Subcutaneous abdominal adipose tissue (tissue), 5 donors: ENCODE data around the gene CDKN1A.

ENCODE experiments used
- H3K27ac ChIP-seq: one replicate; pipeline ENCODE4 v1.7.0; 2013; ENCODE audit warnings: low read depth, mild to moderate bottlenecking, inconsistent platforms, low read length, moderate library complexity
- H3K27me3 ChIP-seq, 5 donors: one replicate each; pipeline ENCODE4 v1.7.0; 2013; ENCODE audit warnings: low read length in 5 of 5, inconsistent platforms in 1 of 5; ENCODE audit not compliant: control insufficient read depth in 5 of 5, insufficient read depth in 4 of 5
- H3K36me3 ChIP-seq, 5 donors: one replicate each; pipeline ENCODE4 v1.7.0; 2013; ENCODE audit warnings: low read length in 5 of 5; ENCODE audit not compliant: control insufficient read depth in 5 of 5, insufficient read depth in 5 of 5
- H3K4me1 ChIP-seq, 5 donors: one replicate each; pipeline ENCODE4 v1.7.0; 2013; ENCODE audit warnings: low read length in 5 of 5, mild to moderate bottlenecking in 3 of 5, moderate library complexity in 1 of 5; ENCODE audit not compliant: control insufficient read depth in 5 of 5, insufficient read depth in 5 of 5
- H3K4me3 ChIP-seq, 5 donors: one replicate each; pipeline ENCODE4 v1.7.0; 2013; ENCODE audit warnings: low read length in 5 of 5, low read depth in 1 of 5
- H3K9ac ChIP-seq, 5 donors: one replicate each; pipeline ENCODE4 v1.7.0; 2013; ENCODE audit warnings: low read length in 5 of 5, mild to moderate bottlenecking in 4 of 5, moderate library complexity in 3 of 5
- H3K9me3 ChIP-seq, 5 donors: one replicate each; pipeline ENCODE4 v1.7.0; 2013; ENCODE audit warnings: low read length in 5 of 5; ENCODE audit not compliant: control insufficient read depth in 5 of 5
- donor health status: healthy.
- donor health status: healthy.
- donor health status: healthy.
- donor health status: healthy.
- donor health status: healthy.

The CDKN1A gene

DNA sequence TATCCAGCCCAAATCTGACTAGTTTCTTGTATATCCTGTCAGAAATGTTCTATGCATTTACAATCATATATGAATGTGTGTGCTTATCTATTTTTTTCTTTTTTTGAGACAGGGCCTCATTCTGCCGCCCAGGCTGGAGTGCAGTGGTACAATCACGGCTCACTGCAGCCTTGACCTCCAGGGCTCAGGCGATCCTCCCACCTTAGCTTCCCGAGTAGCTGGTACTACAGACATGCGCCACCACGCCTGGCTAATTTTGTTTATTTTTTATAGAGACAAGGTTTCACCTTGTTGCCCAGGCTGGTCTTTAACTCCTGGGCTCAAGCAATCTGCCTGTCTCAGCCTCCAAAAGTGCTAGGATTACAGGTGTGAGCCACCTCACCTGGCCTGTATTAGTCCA lies 16.1 kb downstream of the CDKN1A start:
- Histone ChIP-seq H3K4me1 (peaks cover 0 to 5% (median 0%) of the 10 kb centered on the region in 5 donors), H3K27ac (no peak overlapping the region), H3K9me3 (no peaks in the 10 kb centered on the region), H3K4me3 (no peak overlapping the region), H3K27me3 (no peaks in the 10 kb centered on the region), H3K9ac (no peak overlapping the region), H3K36me3 (no peaks in the 10 kb centered on the region)

DNA sequence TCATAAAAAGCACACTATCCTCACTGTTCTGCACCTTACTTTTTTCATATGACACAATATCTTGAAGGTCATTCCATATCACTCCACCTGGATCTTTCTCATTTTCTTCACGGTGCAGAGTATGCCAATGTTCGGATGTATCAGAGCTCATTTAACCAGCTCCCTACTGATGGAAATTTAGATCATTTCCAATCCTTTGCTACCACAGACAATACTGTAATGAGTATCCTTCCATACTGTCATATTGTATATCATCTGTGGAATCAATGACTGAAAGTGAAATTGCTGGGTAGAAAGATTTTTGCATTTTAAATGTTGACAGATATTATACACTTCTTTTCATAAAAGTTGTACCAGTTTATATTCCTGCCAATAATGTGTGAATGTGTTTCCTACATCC lies 16.9 kb downstream of the CDKN1A start:
- Histone ChIP-seq H3K9ac (no peak overlapping the region), H3K27ac (no peak overlapping the region), H3K4me1 (peaks cover 0 to 5% (median 0%) of the 10 kb centered on the region in 5 donors), H3K36me3 (no peaks in the 10 kb centered on the region), H3K4me3 (no peak overlapping the region), H3K9me3 (no peaks in the 10 kb centered on the region), H3K27me3 (no peaks in the 10 kb centered on the region)

DNA sequence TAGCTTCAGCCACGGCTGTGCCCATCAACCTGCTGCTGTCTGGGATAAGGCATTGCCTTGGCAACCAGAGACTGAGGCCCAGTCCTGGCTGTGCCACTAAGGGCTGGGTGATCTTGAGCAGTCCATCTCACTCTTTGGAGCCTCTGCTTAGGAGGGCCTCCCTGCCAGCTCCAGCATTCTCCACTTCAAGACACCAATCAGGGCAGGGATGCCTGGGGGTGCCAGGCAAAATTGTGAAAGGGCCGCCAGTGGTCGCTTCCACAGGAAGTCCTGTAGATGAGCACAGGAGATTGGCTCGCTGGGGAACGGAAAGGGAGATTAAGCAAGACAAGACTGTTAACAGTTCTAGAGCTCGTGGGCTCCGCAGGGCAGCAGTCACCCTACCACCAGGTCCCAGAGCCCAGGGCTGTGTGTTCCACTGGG lies 19.0 kb downstream of the CDKN1A start, which contains the start of gene RAB44:
Gene RAB44, plus strand, starts transcription at position 346 of the 423 bp plus-strand sequence. CDS start 6,410 bp downstream, outside the sequence.
- H3K27me3 ChIP-seq = peaks cover 0 to 3% (median 0%) of the 10 kb centered on the region in 5 donors
- H3K9me3 ChIP-seq = no peaks in the 10 kb centered on the region
- H3K4me1 ChIP-seq = peaks cover 0 to 8% (median 5%) of the 10 kb centered on the region in 5 donors
- no peaks in the 10 kb centered on the region for H3K36me3 ChIP-seq
- no peak within 1 kb of the TSS for H3K9ac ChIP-seq
- no peak within 1 kb of the TSS for H3K4me3 ChIP-seq
- no peak within 1 kb of the TSS for H3K27ac ChIP-seq

DNA sequence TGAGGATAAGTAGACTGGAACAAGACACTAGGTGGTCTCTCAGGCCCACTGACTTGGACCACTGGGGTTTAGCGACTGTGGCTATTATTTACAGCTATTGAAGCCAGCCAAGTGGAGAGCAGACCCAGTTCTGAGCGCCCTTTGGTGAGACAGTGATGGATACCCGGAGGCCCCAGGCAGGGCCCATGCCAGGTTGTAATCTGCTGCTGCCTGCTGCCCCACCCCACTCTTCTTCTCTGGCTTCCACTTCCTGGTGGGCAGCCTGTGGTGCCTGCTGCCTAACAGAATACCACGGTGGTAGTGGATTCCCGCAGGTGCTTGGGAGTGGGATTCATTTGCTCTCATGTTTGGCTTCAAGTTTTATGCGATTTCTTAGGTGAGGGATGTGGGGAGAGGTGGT lies 19.7 kb downstream of the CDKN1A start:
- no peak overlapping the region for H3K4me3 ChIP-seq

DNA sequence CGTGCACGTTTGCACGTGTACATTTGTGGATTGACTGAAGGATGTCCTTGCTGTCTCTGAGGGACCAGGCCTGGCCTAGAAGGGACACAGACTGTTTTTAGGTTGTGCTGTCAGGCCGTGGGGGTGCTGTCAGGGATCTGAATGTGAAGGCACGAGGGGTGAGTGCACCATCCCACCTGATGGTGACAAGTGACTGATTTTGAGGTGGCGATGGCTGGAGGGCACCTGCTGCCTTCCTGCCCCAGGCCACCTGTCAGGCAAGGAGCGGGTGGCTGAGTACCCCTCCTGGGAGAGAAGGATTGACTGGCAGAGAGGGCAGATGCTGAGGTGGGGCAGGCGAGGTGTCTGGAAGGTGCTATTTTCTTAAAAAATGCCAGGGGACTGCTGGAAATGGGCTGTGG lies 20.4 kb downstream of the CDKN1A start:
- Histone ChIP-seq H3K4me3 (no peak overlapping the region), H3K27ac (no peak overlapping the region), H3K9me3 (no peaks in the 10 kb centered on the region), H3K27me3 (peaks cover 0 to 3% (median 2%) of the 10 kb centered on the region in 5 donors), H3K4me1 (peaks cover 0 to 5% (median 3%) of the 10 kb centered on the region in 5 donors), H3K9ac (no peak overlapping the region), H3K36me3 (no peaks in the 10 kb centered on the region)

More for the DNA sequence above, 19.7 kb downstream of the CDKN1A start:
- Histone ChIP-seq H3K27me3 (peaks cover 0 to 3% (median 0%) of the 10 kb centered on the region in 5 donors), H3K9ac (no peak overlapping the region), H3K27ac (no peak overlapping the region), H3K9me3 (no peaks in the 10 kb centered on the region), H3K4me1 (peaks cover 0 to 5% (median 3%) of the 10 kb centered on the region in 5 donors), H3K36me3 (no peaks in the 10 kb centered on the region)

DNA sequence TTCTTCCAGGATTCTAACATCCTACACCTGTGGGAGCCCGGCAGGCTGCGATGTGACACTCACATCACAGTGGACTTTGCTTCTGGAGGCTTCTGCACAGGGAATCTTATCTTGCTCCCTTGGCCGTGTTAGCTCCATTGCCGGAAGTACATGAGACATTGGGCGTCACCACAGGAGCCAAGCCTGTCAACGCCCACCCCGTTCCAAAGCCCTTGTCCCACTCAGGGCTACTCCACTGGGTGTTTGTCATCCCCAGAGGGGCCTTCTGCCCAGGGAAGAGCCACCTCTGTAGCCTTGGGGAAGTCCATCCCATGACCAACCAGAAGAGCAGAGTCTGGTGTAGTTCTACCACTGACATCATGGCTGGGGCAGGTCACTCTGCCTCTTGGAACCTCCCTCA lies 20.8 kb downstream of the CDKN1A start:
- Histone ChIP-seq H3K4me1 (peaks cover 0 to 5% (median 3%) of the 10 kb centered on the region in 5 donors), H3K9me3 (no peaks in the 10 kb centered on the region), H3K36me3 (no peaks in the 10 kb centered on the region), H3K9ac (no peak overlapping the region), H3K27me3 (peaks cover 0 to 3% (median 2%) of the 10 kb centered on the region in 5 donors), H3K4me3 (no peak overlapping the region), H3K27ac (no peak overlapping the region)

DNA sequence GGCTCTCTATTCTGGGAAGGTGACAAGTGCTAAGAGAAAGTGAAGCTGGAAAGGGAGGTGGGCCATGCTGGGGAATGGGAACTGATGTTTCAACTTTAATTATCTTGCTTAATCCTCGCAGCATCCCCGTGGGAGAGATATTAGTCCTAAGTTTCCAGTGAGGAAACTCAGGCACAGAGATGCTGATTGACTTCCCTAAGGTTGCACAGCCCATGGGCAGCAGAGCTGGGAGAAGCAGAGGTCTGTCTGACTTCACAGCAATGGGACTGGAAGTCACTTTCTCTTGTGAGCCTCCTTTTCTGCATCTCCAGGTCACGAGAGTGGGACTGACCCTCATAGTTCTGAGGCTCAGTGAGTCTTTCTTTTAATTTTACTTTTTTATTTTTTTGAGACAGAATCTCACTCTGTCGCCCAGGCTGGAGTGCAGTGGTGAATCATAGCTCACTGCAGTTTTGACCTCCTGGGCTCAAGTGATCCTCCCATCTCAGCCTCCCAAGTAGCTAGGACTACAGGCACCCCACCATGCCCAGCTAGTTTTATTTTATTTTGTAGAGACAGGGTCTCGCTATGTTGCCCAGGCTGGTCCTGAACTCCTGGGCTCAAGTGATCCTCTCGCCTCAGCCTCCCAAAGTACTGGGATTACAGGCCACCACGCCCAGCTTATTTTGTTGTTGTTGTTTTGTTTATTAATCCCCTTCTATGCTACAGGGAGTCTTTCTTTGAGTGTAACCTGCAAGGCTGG lies 21.7 kb downstream of the CDKN1A start:
- H3K4me1 ChIP-seq = peaks cover 0 to 5% (median 3%) of the 10 kb centered on the region in 5 donors
- no peak overlapping the region for H3K9ac ChIP-seq
- no peaks in the 10 kb centered on the region for H3K9me3 ChIP-seq
- no peak overlapping the region for H3K27ac ChIP-seq
- no peaks in the 10 kb centered on the region for H3K36me3 ChIP-seq
- H3K27me3 ChIP-seq = peaks cover 0 to 3% (median 2%) of the 10 kb centered on the region in 5 donors
- H3K4me3 ChIP-seq = no peak overlapping the region

DNA sequence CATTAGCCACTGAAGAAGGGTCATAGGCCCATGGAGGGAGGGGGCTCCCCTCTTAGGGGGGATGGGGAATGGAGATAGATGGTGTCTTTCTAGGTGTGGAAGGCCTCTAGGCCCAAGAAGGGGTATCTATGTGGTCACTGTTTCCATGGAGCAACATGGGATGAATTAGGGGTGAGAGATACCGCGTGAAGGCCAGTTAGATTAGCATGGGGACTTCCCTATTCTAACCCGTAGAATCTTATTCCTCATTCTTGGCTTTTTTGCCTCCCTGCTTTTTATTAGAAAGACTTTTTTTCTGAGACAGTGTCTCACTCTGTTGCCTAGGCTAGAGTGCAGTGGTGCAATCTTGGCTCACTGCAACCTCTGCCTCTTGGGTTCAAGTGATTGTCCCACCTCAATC lies 22.3 kb downstream of the CDKN1A start:
- Histone ChIP-seq H3K27me3 (peaks cover 0 to 3% (median 2%) of the 10 kb centered on the region in 5 donors), H3K4me1 (peaks cover 0 to 5% (median 3%) of the 10 kb centered on the region in 5 donors), H3K9me3 (no peaks in the 10 kb centered on the region), H3K4me3 (no peak overlapping the region), H3K27ac (no peak overlapping the region), H3K9ac (no peak overlapping the region), H3K36me3 (no peaks in the 10 kb centered on the region)

DNA sequence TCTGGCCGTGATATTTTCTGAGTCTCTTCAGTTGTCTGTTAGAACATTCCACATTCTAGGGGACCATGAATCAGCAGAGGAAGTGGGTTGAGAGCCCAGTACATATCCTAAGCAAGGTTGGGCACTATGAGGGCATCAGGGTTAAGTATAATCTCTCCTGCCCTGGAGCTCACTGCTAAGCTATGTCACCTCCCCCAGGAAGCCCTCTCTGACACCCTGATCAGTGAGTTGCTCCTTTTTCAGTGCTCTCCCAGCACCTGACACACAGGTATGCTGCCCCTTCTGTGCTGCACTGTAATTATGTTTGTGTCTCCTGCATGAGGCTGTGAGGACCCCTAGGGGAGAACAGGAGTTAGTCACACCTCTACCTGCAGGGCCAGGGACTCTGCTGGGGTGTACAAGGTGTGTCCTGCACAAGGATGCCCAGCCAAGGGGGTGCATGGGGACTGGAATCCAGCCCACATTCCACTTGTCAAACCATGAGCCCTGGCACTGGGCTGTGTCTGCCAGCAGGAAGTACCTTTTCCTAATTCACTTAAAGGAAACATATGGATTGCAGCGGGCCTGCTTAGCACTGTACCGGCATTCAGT lies 23.0 kb downstream of the CDKN1A start:
- H3K4me1 ChIP-seq = peaks cover 0 to 5% (median 3%) of the 10 kb centered on the region in 5 donors
- H3K9ac ChIP-seq = no peak overlapping the region
- peaks cover 0 to 3% (median 2%) of the 10 kb centered on the region in 5 donors for H3K27me3 ChIP-seq
- H3K4me3 ChIP-seq = no peak overlapping the region
- no peaks in the 10 kb centered on the region for H3K36me3 ChIP-seq
- H3K9me3 ChIP-seq = no peaks in the 10 kb centered on the region
- no peak overlapping the region for H3K27ac ChIP-seq

DNA sequence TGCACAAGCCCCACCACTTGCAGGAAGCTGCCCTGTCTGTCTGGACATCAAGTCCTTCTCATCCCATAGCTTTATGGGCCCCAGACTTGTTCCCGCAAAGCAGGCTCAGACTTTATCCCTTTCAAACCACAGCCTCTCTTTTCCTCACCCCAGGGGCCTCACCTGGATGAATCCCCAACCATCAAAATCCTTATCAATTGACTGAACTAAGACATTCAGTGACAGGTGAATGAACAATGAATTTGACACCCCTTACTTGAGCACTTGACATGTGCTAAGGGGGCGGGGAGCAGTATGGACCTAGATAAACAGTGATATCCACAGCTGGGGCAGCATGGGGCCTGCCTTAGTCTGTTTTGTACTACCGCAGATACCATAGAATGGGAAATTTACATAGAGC lies 24.1 kb downstream of the CDKN1A start:
- Histone ChIP-seq H3K9me3 (no peaks in the 10 kb centered on the region), H3K9ac (no peak overlapping the region), H3K27ac (no peak overlapping the region), H3K4me1 (peaks cover 0 to 5% (median 3%) of the 10 kb centered on the region in 5 donors), H3K27me3 (peaks cover 0 to 3% (median 2%) of the 10 kb centered on the region in 5 donors), H3K36me3 (no peaks in the 10 kb centered on the region), H3K4me3 (no peak overlapping the region)
